Measurements from ENCODE around the gene ATP11C. TPM values are rescaled to one million over a fixed set of nuclear protein-coding genes. Genes with fewer than 3 reads are reported as not detected.
A peak's percentile ranks its signal among the peaks of the same experiment; 100 is the strongest.
"Not testable (repeated sequence)": the region's sequence is repeated elsewhere in the genome, so short reads cannot be mapped to it uniquely, and the experiment has no call there.

Gene ATP11C
- total RNA-seq, result 10 to 100 TPM; 19.2 to 20.0 TPM

DNA sequence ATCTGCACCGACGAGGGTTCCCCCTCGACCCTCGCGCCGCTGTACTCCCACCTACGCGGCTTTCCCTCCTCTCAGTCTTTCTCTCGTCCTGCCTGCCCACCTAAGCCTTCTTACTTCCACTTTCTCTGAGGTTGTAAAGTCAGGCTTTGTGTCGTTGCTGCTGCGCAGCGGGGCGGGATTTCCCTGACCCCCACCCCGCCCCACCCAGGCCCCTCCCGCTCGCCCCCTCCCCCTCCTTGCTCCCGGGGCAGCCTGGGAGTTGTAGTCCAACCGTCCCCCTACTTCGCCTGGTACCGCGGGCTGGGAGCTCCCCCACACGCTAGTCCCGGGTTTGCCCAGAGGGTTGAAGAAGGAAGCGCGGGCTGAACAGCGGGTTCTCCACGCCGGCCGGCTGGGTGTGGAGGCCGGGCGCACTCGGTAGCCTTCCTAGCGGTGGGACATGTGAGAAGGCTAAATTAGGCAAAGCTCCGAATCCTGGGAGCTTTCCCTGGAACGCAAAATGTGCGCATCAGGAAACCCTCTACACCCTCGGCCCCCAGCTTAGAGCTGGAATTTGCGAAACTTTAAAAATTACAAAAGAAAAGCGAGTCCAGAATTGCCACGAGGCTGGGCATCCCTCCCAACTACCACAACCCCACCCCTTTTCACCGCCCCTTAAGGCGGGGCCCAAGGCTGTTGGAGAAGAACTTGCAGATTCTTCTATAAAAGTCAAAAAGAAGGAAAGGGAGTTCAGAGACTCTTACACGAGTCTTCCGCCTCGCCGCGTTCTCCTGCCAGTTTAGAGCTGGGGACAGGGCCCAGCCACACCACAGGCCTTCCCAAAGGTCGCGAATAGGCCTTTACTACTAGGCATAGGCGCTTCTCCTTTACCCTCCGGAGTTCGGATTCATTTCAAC, at the start of gene ATP11C:
Gene ATP11C, minus strand, starts transcription at position 153 of the 896 bp plus-strand sequence. CDS start 1,011 bp downstream, outside the sequence.
- Mint-ChIP-seq H3K27ac (peak within 1 kb of the TSS; percentile 89 to 97), H3K36me3 (no peaks in the 10 kb centered on the region), H3K9me3 (no peaks in the 10 kb centered on the region)
- DNase-seq (ENCODE audit: low spot score in 2 of 2), result peak; percentile 66 to 78
- ATAC-seq, result peak; percentile 86 to 87

DNA sequence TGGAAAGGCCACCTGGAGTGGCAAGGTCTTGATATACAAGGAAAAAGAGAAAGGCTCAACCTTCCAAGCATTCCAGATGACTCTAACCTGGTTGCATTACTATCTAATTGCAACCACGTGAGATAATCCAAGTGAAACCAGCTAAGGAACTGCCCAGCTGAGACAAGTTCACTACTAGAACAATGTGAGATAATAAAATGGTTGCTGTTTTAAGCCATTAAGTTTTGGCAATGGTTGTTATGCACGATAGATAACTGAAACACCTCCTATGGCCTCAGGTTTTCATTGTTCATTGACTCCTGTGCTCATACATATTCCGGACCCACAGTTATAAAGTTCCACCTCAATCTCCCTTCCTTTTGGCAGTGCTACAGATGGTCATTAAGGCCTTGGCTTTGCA, 41.6 kb upstream of the ATP11C start:
- Mint-ChIP-seq H3K36me3 (no peaks in the 10 kb centered on the region), H3K9me3 (no peaks in the 10 kb centered on the region), H3K27ac (no peak overlapping the region)
- no peak for DNase-seq (ENCODE audit: low spot score in 2 of 2)
- ATAC-seq, result no peak

DNA sequence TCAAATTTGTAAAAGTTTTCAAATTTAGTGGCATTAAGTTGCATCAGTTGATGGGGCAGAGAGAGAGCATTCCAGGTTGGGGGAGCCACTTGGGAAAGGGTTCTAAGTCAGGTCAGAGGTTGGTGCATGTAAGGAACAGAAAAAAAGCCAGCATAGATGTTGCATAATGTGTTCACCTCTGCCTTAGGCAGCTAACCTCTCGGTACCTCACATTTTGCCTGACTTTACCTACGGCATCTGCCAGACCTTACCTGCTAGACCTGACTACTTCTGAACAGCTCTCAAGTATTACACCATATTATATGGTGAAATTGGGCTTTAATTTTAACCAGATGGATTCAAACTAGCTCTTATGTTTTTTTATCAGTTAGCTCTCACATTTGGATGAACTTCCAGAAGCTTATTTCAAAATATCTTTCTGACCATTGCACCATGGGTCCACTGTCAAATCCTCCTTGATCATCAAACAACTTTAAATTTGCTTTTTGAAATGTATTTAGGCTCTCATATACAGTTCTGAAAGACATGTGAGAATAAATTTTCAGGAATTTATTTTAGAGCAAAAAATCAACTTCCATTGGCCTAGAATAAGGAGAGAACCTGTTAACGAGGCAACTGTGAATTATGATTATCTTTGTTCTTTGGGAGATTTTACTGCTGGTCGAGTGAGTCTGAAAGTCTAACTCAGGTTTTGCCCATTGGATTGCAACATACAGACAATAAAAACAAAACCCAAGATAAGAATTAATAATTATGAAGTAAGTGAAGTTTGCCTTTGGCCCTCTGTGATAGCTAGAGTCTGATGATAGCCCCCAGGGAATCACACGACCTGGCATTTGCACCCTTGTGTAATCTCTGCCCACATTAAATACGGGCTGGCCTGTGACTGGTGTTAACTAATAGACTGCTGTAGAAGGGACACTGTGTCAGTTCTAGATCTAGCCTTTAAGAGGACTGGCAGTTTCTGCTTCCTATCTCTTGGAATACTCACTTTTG, 40.1 kb upstream of the ATP11C start:
- ATAC-seq (no peak), DNase-seq (ENCODE audit: low spot score in 2 of 2) (no peak)
- H3K36me3 Mint-ChIP-seq, result no peaks in the 10 kb centered on the region
- no peaks in the 10 kb centered on the region for H3K9me3 Mint-ChIP-seq
- H3K27ac Mint-ChIP-seq, result no peak overlapping the region

DNA sequence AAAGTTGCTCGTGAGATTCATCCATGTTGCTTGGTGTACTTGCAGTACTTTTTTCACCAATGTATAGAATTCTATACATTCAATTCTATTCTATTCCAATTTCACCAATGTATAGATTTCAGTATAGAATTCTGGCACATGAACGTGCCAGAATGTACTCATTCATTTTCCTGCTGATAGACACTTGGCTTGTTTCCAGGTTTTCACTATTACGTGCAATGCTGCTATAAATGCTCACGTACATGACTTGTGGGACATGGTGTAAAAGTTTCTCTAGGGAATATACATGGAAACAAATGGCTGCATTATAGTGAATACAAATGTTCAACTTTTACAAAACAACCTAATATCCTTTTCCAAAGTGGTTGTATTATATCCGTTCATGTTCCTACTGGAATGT, 39.3 kb upstream of the ATP11C start:
- H3K27ac Mint-ChIP-seq, result no peak overlapping the region
- no peaks in the 10 kb centered on the region for H3K36me3 Mint-ChIP-seq
- ATAC-seq (no peak), DNase-seq (ENCODE audit: low spot score in 2 of 2) (no peak)
- H3K9me3 Mint-ChIP-seq, result no peaks in the 10 kb centered on the region

DNA sequence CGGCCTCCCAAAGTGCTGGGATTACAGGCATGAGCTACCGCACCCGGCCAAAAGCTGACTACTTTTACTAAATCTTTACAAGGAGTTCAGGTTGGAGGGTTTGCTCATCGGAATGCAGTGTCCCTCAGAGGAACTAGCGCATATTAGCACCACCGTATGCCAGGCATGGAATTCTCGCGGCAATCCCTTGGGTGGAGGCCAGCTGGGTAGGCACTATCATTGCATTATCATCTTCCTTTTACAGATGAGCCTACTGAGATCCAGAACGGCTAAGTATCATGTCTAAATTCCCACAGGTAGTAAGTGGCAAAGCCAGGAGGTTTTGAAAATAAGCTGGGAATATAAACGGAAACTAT, 38.5 kb upstream of the ATP11C start:
- Mint-ChIP-seq H3K27ac (no peak overlapping the region), H3K9me3 (no peaks in the 10 kb centered on the region), H3K36me3 (no peaks in the 10 kb centered on the region)
- DNase-seq (ENCODE audit: low spot score in 2 of 2), result no peak
- no peak for ATAC-seq

DNA sequence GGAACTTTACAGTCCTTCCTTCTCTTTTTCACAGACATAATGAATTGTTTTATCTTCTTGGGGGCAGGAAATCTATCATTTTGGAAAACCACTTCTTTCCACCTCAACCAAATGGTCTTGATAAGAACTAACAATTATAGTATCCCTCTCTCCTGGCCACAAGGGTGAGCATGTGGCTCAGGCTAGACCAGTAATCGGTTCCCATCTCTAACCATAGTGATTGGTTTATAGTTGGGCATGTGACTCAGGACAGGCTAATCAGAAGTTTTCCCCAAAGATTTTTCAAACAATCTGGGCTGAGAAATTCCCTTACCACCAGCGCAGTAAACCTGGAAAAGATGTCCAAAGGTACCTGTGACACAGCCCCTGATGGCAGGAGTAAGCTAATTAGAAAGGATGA, 36.4 kb upstream of the ATP11C start:
- no peaks in the 10 kb centered on the region for H3K9me3 Mint-ChIP-seq
- DNase-seq (ENCODE audit: low spot score in 2 of 2) (no peak), ATAC-seq (no peak)
- no peaks in the 10 kb centered on the region for H3K36me3 Mint-ChIP-seq
- no peak overlapping the region for H3K27ac Mint-ChIP-seq

DNA sequence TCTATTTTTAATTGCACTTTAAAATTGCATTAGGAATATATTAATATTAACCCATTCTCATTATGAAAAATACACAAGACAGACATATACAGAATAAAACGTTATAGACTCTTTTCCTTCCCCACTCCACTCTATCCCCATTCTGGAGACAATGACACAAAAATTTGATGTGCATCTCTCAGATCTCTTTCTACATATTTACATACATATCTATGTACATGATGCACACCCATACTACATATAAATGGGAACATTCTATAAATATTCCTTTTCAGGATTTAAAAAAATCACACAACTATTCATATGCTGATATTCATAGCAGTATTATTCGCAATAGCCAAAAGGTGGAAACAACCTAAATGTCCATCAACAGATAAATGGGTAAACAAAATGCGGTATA, 34.9 kb upstream of the ATP11C start:
- no peaks in the 10 kb centered on the region for H3K9me3 Mint-ChIP-seq
- no peak overlapping the region for H3K27ac Mint-ChIP-seq
- no peaks in the 10 kb centered on the region for H3K36me3 Mint-ChIP-seq

DNA sequence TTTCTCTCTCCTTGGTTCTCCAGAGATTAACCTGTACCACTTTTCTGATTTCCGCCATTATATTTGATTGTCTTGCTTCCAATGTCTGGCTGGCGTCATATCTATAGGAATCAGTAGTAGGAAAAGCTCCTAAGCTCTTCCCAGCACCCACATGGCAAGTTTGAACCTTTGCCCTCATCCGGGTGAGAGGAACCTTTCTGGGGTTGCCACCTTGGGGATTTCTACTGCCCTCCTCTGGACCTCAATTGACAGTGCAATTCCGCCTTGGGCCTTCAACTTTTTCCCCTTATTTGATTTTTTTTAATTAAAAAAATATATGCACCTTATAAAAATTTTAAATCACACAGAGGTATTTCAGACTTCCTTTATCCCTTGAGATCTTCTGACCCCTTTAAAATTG, 34.4 kb upstream of the ATP11C start:
- Mint-ChIP-seq H3K27ac (no peak overlapping the region), H3K36me3 (no peaks in the 10 kb centered on the region), H3K9me3 (no peaks in the 10 kb centered on the region)
- ATAC-seq (no peak), DNase-seq (ENCODE audit: low spot score in 2 of 2) (no peak)

More for the DNA sequence above, 34.9 kb upstream of the ATP11C start:
- ATAC-seq (no peak), DNase-seq (ENCODE audit: low spot score in 2 of 2) (no peak)

DNA sequence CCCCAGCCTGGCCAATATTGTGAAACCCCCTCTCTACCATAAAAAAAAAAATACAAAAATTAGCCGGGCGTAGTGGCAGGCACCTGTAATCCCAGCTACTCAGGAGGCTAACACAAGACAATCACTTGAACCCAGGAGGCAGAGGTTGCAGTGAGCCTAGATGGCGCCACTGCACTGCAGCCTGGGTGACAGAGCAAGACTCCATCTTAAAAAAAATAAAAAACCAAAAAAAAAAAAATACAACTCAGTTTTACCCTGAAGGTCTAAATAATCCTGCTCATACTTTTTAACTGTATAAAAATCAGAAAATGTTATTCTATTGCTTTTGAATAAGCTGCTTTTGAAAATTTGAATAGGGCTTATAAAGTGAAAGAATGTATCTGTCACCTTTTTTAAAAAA, 33.3 kb upstream of the ATP11C start:
- ATAC-seq; H3K27ac Mint-ChIP-seq; H3K36me3 Mint-ChIP-seq; DNase-seq (ENCODE audit: low spot score in 2 of 2); H3K9me3 Mint-ChIP-seq: not testable (repeated sequence)

DNA sequence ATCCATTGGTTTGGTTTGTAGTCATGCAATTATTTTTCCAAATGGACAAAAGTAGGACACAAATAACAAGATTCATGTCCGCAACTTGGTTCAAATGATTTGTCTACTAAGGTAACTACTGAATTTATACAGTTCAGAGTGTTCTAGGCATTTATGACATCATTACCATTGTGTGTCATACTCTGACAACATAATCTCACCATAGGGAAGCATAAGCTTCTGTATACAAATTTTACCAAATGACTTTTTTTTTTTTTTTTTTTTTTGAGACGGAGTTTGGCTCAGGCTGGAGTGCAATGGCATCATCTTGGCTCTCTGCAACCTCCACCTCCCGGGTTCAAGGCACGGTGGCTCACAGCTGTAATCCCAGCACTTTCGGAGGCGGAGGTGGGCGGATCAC, 32.6 kb upstream of the ATP11C start, which contains the start of gene CXorf66:
Gene CXorf66, minus strand, starts transcription at position 101 of the 400 bp plus-strand sequence. Its CDS starts 25 bp downstream, at position 76.
- ATAC-seq (no peak), DNase-seq (ENCODE audit: low spot score in 2 of 2) (no peak)
- Mint-ChIP-seq H3K36me3 (no peaks in the 10 kb centered on the region), H3K27ac (no peak within 1 kb of the TSS), H3K9me3 (no peaks in the 10 kb centered on the region)

DNA sequence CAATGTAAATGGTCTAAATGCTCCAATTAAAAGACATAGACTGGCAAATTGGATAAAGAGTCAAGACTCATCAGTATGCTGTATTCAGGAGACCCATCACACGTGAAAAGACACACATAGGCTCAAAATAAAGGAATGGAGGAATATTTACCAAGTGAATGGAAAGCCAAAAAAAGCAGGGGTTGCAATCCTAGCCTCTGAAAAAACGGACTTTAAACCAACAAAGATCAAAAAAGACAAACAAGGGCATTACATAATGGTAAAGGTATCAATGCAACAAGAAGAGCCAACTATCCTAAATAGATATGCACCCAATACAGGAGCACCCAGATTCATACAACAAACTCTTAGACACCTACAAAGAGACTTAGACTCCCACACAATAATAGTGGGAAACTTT, 28.2 kb upstream of the ATP11C start:
- ATAC-seq; H3K27ac Mint-ChIP-seq; H3K36me3 Mint-ChIP-seq; H3K9me3 Mint-ChIP-seq; DNase-seq (ENCODE audit: low spot score in 2 of 2): not testable (repeated sequence)

DNA sequence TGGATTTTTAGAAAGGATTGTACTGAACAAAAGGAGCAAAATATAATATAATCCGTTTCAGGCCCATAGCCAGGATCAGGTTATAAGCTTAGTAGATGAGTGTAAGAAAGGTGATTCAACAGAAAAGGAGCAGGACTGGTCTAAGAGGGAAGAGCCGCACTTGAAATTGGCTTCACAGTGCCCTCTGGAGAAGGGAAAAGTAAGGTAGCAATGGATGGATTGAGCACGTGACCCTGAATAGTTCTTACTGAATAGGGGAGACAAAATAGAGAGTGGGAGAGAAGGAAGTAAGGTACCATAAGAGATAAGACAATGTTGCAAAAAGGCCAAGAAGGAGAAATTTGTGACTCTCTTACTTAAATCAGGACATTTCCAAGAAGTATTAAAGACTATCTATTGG, 16.9 kb upstream of the ATP11C start:
- Mint-ChIP-seq H3K9me3 (no peaks in the 10 kb centered on the region), H3K36me3 (no peaks in the 10 kb centered on the region), H3K27ac (no peak overlapping the region)
- DNase-seq (ENCODE audit: low spot score in 2 of 2) (no peak), ATAC-seq (no peak)

DNA sequence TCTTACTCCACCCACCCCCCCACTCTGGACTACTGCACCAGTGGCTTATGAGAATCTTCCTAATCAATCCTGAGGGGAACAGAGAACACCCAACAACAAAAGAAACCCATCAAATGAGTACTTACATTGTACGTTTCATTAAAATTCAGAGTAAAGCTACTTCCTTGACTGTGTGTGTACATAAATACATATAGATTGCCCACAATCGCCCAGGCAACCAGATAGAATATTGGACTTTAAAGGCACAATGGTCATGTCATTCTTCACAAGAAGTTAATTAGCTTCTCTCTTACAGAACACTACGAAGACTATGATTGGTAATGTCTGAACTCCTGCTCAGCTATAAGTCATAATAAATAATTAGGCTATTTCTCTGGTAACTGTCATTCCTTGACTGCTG, 12.2 kb upstream of the ATP11C start:
- Mint-ChIP-seq H3K36me3 (no peaks in the 10 kb centered on the region), H3K9me3 (no peaks in the 10 kb centered on the region), H3K27ac (no peak overlapping the region)
- no peak for ATAC-seq
- no peak for DNase-seq (ENCODE audit: low spot score in 2 of 2)

DNA sequence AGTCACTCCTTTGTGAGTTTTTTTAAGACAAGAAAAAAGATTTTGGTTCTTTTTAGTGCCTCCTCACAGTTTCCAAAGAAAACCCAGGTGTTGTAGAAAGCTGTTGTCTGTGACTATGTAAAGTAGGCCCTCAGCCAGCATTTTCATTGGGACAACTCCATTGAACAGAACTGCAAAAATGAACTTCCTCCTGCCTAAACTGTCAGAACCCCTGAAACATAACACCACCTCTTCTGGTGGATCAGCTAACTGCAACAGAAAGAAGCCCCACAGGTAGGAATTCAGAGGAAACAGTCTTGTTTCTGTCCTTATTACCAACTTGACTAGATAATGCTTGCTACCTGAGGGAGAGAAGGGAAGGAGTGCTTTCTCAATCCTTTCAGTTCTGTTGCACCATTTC, 3.4 kb upstream of the ATP11C start:
- DNase-seq (ENCODE audit: low spot score in 2 of 2), result no peak
- no peak overlapping the region for H3K27ac Mint-ChIP-seq
- H3K36me3 Mint-ChIP-seq, result no peaks in the 10 kb centered on the region
- no peak for ATAC-seq
- H3K9me3 Mint-ChIP-seq, result no peaks in the 10 kb centered on the region

DNA sequence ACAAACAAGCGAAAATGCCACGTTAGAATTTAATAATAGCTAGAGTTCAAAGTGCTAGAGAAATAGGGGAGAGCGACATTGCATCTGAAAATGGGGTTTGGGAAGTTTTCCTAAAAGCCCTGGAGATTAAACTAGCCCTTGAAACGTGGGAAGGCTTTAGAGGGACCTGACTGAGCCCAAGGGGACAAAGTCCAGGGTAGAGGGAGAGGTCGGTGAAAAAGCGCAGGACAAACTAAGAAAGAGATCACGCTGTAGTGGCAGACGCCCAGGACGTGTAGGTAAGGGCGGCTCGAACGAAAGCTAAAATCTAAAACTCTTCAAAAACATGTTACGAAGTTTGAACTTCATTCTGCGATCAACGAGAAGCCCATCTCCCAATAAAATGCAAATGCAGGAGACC, 1.1 kb upstream of the ATP11C start:
- no peak for ATAC-seq
- Mint-ChIP-seq H3K9me3 (no peaks in the 10 kb centered on the region), H3K36me3 (no peaks in the 10 kb centered on the region), H3K27ac (peak overlapping the region; percentile 36 to 89)
- no peak for DNase-seq (ENCODE audit: low spot score in 2 of 2)

DNA sequence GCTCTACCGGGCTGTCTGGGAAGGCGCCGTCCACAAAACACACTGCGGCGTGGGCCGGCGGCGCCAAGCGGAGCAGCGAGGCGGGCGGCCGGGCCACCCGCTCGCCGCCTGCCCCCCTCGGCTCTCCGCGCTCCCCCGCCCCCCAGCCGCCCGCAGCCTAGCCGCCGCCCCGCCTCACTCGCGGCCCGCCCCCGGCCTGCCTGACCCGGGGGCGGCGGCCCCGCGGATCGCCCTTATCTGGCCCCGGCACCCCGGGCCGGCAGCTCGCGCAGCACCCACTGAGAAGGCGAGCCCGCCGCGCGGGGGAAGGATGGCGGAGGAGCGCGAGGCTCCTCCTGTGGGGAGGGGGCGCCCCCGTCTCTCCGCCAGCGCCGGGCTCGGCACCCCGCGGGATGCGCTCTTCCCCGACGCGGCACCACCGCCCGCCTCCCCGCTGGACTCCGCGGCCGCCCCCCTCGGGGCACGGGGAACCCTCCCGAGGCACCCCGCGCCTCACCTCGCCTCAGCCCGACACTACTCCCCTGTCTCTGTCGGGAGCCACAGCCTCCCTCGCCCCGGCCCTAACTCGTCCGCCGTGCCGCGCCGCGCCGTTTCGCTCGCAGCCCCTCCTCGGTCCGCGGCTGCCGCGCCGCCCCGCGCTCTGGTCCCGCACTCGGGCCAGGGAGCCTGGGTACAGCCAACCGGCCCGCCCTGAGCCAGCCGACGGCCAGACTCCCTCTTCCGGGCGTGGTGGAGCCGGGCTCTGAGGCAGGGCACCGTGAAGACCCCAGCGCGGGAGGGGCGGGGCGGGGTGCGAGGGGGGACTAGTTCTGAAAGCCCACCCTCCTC, 566 bp downstream of the ATP11C start:
- no peaks in the 10 kb centered on the region for H3K36me3 Mint-ChIP-seq
- ATAC-seq (peak; percentile 34 to 36), DNase-seq (ENCODE audit: low spot score in 2 of 2) (peak; percentile 17 to 61)
- peak overlapping the region; percentile 89 to 97 for H3K27ac Mint-ChIP-seq
- no peaks in the 10 kb centered on the region for H3K9me3 Mint-ChIP-seq
